Hypothalamus (tissue), 51 donors: ENCODE results near the gene LARP6.
A peak's percentile ranks its signal among the peaks of the same experiment; 100 is the strongest.
"Not testable (repeated sequence)": the region's sequence is repeated elsewhere in the genome, so short reads cannot be mapped to it uniquely, and the experiment has no call there.

Experiments
- DNase-seq, 51 donors: peaks; one replicate each; lab custom pipeline; 2025; lab: John Stamatoyannopoulos, UW

LARP6 gene

GRCh38 chr15:70859998-70860397 lies 6.0 kb upstream of the LARP6 start:
- DNase-seq: no peak

- DNase-seq: no peak
Observed at GRCh38 chr15:70859322-70859908, 5.5 kb upstream of the LARP6 start.

- not testable (repeated sequence) for DNase-seq
Observed at GRCh38 chr15:70858614-70859321, 4.8 kb upstream of the LARP6 start.

GRCh38 chr15:70857562-70858285 lies 3.8 kb upstream of the LARP6 start:
- DNase-seq: no peak

- peak in 14 of 51 donors; percentile 12 to 84 (median 35) for DNase-seq
Observed at GRCh38 chr15:70856884-70857561, 3.1 kb upstream of the LARP6 start.

- no peak for DNase-seq
Observed at GRCh38 chr15:70856177-70856883, 2.4 kb upstream of the LARP6 start.

GRCh38 chr15:70855764-70856163 lies 1.8 kb upstream of the LARP6 start:
- peak in 1 of 51 donors; percentile 10 for DNase-seq

GRCh38 chr15:70854666-70854976 lies 664 bp upstream of the LARP6 start:
- DNase-seq: no peak

GRCh38 chr15:70853318-70853972 lies 512 bp downstream of the LARP6 start:
- DNase-seq: peak in 14 of 51 donors; percentile 23 to 72 (median 47)

- peak in 3 of 51 donors; percentile 29 to 69 (median 69) for DNase-seq
Observed at GRCh38 chr15:70852501-70853317, 1.2 kb downstream of the LARP6 start.

- peak in 1 of 51 donors; percentile 38 for DNase-seq
Observed at GRCh38 chr15:70851889-70852288, 2.1 kb downstream of the LARP6 start.

GRCh38 chr15:70845602-70846360 lies 8.2 kb downstream of the LARP6 start:
- peak in 1 of 51 donors; percentile 53 for DNase-seq

- DNase-seq: no peak
Observed at GRCh38 chr15:70837476-70837875, 16.5 kb downstream of the LARP6 start.

- no peak for DNase-seq
Observed at GRCh38 chr15:70835841-70836240, 18.1 kb downstream of the LARP6 start.

- DNase-seq: peak in 7 of 51 donors; percentile 10 to 52 (median 34)
Observed at GRCh38 chr15:70835415-70835814, 18.5 kb downstream of the LARP6 start.

GRCh38 chr15:70834999-70835398 lies 19.0 kb downstream of the LARP6 start:
- no peak for DNase-seq

GRCh38 chr15:70833861-70834765 lies 19.8 kb downstream of the LARP6 start:
- no peak for DNase-seq
